IgD-negative memory B cell (primary cell): ENCODE data around the gene F10. TPM values are rescaled to one million over a fixed set of nuclear protein-coding genes. Genes with fewer than 3 reads are reported as not detected.
"Not testable (repeated sequence)": the region's sequence is repeated elsewhere in the genome, so short reads cannot be mapped to it uniquely, and the experiment has no call there.

Source experiments
- H3K27ac Mint-ChIP-seq, 3 donors: one replicate each; pipeline ENCODE4 v1.8.0; 2020 to 2022; ENCODE audit warnings: mild to moderate bottlenecking in 3 of 3, mixed read lengths in 3 of 3, moderate library complexity in 1 of 3
- H3K27me3 Mint-ChIP-seq: one replicate; pipeline ENCODE4 v1.8.0; 2021; ENCODE audit warnings: mixed read lengths
- H3K36me3 Mint-ChIP-seq: one replicate; pipeline ENCODE4 v1.8.0; 2020; ENCODE audit warnings: mild to moderate bottlenecking, mixed read lengths
- H3K4me1 Mint-ChIP-seq, 3 donors: one replicate each; pipeline ENCODE4 v1.8.0; 2020 to 2022; ENCODE audit warnings: mixed read lengths in 3 of 3, mild to moderate bottlenecking in 1 of 3
- H3K4me3 Mint-ChIP-seq, 4 donors: one replicate each; pipeline ENCODE4 v1.8.0; 2020 to 2022; ENCODE audit warnings: mild to moderate bottlenecking in 4 of 4, mixed read lengths in 4 of 4, moderate library complexity in 3 of 4
- H3K9me3 Mint-ChIP-seq, 3 donors: one replicate each; pipeline ENCODE4 v1.8.0; 2020 to 2021; ENCODE audit warnings: mixed read lengths in 3 of 3, mild to moderate bottlenecking in 1 of 3
- polyA plus RNA-seq: library from polyadenylated mRNA; unstranded; fragments of 300-500 nt; fragmentation: Illumina TruSeq; gene quantifications from one replicate; pipeline ENCODE4 v1.2.3, GENCODE V29; 2021

Gene F10
- polyA plus RNA-seq, 1 donor from 2014 or later, result not detected

GRCh38 chr13:113105921-113106452 is 16.6 kb upstream of the F10 start:
- H3K4me3 Mint-ChIP-seq, result no peak overlapping the region
- no peak overlapping the region for H3K27ac Mint-ChIP-seq
- H3K36me3 Mint-ChIP-seq, result no peaks in the 10 kb centered on the region
- peaks cover 11% of the 10 kb centered on the region for H3K27me3 Mint-ChIP-seq
- no peaks in the 10 kb centered on the region for H3K4me1 Mint-ChIP-seq
- no peaks in the 10 kb centered on the region for H3K9me3 Mint-ChIP-seq

GRCh38 chr13:113106711-113107351 is 15.8 kb upstream of the F10 start:
- H3K27ac Mint-ChIP-seq, result no peak overlapping the region
- H3K4me3 Mint-ChIP-seq, result no peak overlapping the region
- H3K27me3 Mint-ChIP-seq, result peaks cover 11% of the 10 kb centered on the region
- H3K36me3 Mint-ChIP-seq, result no peaks in the 10 kb centered on the region
- no peaks in the 10 kb centered on the region for H3K9me3 Mint-ChIP-seq
- H3K4me1 Mint-ChIP-seq, result no peaks in the 10 kb centered on the region

GRCh38 chr13:113108521-113108920 is 14.1 kb upstream of the F10 start:
- not testable (repeated sequence) for H3K27ac Mint-ChIP-seq, H3K4me3 Mint-ChIP-seq, H3K4me1 Mint-ChIP-seq, H3K36me3 Mint-ChIP-seq, H3K9me3 Mint-ChIP-seq
- H3K27me3 Mint-ChIP-seq, result peaks cover 11% of the 10 kb centered on the region

- peak overlapping the region in 1 of 4 donors; percentile 27 for H3K4me3 Mint-ChIP-seq
- peaks cover 9% of the 10 kb centered on the region for H3K27me3 Mint-ChIP-seq
- no peaks in the 10 kb centered on the region for H3K9me3 Mint-ChIP-seq
- H3K4me1 Mint-ChIP-seq, result no peaks in the 10 kb centered on the region
- no peaks in the 10 kb centered on the region for H3K36me3 Mint-ChIP-seq
- no peak overlapping the region for H3K27ac Mint-ChIP-seq
Measured at GRCh38 chr13:113109151-113110047, 13.2 kb upstream of the F10 start.

DNA sequence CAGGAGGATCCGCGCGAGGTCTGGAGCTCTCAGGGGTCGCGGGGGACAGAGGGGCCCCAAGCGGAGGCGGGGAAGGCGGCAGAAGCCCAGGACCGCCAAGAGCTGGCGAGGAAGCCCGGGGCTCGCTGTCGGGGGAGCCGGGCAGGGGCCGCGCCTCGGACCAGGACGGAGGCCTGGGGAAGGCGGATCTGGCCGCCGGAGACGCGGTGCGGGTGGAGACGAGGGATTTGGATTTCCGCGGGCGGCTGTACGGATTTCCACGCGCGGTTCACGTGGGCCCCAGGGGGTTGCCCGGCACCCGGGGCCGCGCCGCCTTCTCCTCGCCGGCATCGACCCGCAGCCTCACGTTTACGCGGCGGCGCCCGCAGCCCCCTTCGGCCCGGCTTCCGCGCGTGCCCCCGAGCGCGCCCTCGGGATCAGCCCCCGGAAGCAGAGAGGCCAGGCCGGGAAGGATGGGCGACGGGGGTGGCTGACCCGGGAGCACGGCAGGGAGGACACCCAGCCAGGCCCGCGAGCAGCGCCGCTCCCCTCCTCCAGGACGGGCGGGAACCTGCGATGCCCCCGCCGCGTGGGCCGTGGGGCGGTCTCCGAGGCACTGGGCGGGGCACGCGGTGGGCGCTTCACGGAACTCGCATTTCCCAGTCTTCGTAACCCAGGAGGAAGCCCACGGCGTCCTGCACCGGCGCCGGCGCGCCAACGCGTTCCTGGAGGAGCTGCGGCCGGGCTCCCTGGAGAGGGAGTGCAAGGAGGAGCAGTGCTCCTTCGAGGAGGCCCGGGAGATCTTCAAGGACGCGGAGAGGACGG is 12.3 kb upstream of the F10 start:
- H3K27ac Mint-ChIP-seq, result no peak overlapping the region
- H3K4me3 Mint-ChIP-seq, result no peak overlapping the region
- H3K4me1 Mint-ChIP-seq, result no peaks in the 10 kb centered on the region
- H3K27me3 Mint-ChIP-seq, result peaks cover 7% of the 10 kb centered on the region
- no peaks in the 10 kb centered on the region for H3K9me3 Mint-ChIP-seq
- H3K36me3 Mint-ChIP-seq, result no peaks in the 10 kb centered on the region

DNA sequence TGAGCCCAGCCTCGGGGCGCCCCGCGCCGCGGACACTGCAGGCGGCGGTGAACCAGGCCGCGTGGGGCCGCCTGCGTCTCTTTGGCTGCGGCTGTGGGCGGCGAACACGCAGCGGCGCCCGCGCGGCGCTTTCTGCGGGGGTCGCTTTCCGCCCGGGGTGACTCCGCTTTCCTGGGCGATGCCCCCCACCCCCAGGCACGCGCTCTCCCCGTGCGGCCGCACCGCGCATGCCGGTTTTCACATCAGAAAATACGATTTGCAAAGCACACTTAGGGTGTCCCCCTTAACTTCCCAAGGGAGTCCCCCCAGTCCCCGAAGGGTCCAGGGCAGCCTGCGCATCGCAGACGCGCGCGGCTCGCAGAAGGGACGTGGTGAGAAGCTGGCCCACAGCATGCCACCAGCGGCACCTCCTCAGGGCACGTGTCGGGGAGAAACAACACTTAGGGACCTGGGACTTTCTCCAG is 11.7 kb upstream of the F10 start:
- H3K27me3 Mint-ChIP-seq, result peaks cover 3% of the 10 kb centered on the region

GRCh38 chr13:113111821-113112220 is 10.8 kb upstream of the F10 start:
- H3K27me3 Mint-ChIP-seq, H3K9me3 Mint-ChIP-seq, H3K36me3 Mint-ChIP-seq, H3K4me1 Mint-ChIP-seq, H3K27ac Mint-ChIP-seq, H3K4me3 Mint-ChIP-seq: not testable (repeated sequence)

More for the DNA sequence above, 11.7 kb upstream of the F10 start:
- no peak overlapping the region for H3K27ac Mint-ChIP-seq
- no peaks in the 10 kb centered on the region for H3K9me3 Mint-ChIP-seq
- no peaks in the 10 kb centered on the region for H3K4me1 Mint-ChIP-seq
- H3K4me3 Mint-ChIP-seq, result no peak overlapping the region
- H3K36me3 Mint-ChIP-seq, result no peaks in the 10 kb centered on the region

- not testable (repeated sequence) for H3K27me3 Mint-ChIP-seq, H3K4me1 Mint-ChIP-seq, H3K9me3 Mint-ChIP-seq, H3K36me3 Mint-ChIP-seq, H3K4me3 Mint-ChIP-seq, H3K27ac Mint-ChIP-seq
Measured at GRCh38 chr13:113112475-113112874, 10.1 kb upstream of the F10 start.

DNA sequence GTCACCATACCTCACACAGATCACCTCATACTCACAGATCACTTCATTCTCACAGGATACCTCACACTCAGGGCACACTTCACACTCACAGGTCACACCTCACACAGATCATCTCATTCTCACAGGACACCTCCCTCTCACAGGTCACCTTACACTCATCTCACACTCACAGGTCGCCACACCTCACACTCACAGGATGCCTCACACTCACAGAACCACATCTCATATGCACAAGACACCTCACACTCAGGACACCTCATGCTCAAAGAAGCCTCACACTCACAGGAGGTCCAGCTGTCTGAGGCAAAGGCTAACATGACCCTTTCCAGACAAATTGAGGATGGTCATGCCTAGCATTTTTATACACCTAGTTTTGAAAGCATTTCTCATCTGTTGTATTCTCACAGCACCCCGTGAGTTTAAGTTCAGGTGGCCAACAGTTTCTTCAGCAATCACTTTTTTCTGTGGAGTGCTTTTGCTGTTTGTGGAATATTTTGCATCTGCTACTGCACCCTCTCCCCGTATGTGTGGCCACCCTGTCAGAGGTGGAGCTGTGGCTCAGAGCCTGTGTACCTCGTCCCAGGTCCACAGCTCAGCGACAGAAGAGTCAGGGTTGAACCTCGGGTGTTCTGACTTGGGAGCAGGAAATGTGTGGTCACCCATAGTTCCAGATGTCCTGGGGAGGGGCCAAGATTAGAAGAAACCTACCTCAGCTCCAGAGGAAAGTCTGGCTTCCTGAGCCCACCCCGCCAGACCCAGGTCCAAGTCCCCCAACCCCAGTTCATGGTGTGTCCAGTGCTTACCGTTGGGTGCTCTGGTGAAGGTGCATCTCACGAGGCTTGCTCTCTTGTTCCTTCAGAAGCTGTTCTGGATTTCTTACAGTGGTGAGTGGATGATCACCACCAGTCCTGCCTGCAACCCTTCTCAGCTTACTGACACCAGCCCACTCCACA is 9.4 kb upstream of the F10 start:
- Mint-ChIP-seq H3K9me3 (no peaks in the 10 kb centered on the region), H3K27ac (no peak overlapping the region), H3K4me3 (no peak overlapping the region), H3K27me3 (peaks cover 3% of the 10 kb centered on the region), H3K36me3 (no peaks in the 10 kb centered on the region), H3K4me1 (no peaks in the 10 kb centered on the region)

DNA sequence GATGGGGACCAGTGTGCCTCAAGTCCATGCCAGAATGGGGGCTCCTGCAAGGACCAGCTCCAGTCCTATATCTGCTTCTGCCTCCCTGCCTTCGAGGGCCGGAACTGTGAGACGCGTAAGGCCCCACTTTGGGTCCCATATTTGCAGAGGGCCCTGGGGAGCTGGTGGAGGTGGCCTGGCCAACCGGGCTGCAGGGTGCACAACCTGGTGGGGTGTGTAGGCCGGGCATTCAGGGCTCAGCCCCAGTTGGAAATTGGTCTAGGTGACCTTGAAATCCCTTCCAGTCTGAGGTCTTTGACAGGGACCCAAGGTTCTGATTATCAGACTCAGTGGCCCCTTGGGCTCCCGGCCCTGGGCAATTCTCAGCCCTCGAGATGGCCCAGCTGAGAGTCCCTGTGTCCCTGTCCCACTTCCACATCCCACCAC is 8.7 kb upstream of the F10 start:
- Mint-ChIP-seq H3K4me3 (no peak overlapping the region), H3K27ac (no peak overlapping the region), H3K36me3 (no peaks in the 10 kb centered on the region), H3K27me3 (peaks cover 3% of the 10 kb centered on the region), H3K9me3 (no peaks in the 10 kb centered on the region), H3K4me1 (no peaks in the 10 kb centered on the region)

DNA sequence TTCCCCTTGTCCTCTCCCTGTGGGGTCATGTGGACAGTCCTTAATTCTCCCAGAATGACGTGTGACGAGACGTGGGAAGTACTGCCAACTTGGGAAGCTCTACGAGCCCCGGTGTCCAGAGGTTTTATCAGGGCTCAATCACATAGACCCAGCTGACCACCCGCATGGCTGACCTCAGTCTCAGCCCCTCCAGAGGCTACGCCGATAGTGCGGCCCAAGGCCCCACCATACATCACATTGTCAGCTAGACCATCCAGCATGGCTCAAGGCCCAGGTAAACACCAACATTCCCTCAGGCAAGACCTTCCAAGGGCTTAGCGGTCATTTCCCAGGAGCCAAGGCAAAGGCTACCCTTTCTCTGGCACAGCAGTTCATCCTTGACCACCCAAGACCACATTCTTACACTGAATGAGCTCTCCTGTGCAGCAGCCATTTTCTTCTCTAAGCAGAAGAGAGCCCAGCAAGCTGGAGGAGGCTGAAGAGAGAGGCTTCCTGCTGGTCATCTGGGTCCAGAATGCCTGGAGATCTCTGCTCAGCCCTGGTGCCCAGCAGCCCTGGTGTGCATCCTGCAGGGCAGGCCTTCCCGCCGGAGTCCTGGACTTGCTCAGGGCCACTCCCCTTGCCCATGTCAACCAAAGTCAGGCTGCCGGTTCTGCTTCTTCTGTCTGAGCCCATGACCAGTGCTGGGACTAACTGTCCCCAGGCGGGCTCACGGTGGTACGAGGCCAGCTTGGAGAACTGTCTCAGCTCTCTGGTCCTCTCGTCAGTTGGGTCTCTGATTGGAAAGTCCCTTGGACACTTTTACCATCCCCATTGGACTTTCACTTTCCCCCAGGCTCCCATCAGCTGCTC is 7.9 kb upstream of the F10 start:
- H3K27ac Mint-ChIP-seq, result no peak overlapping the region

GRCh38 chr13:113115363-113116205 is 7.0 kb upstream of the F10 start:
- no peak overlapping the region for H3K27ac Mint-ChIP-seq
- H3K4me3 Mint-ChIP-seq, result no peak overlapping the region
- H3K9me3 Mint-ChIP-seq, result no peaks in the 10 kb centered on the region
- no peaks in the 10 kb centered on the region for H3K36me3 Mint-ChIP-seq
- H3K27me3 Mint-ChIP-seq, result no peaks in the 10 kb centered on the region
- H3K4me1 Mint-ChIP-seq, result no peaks in the 10 kb centered on the region

More for the DNA sequence above, 7.9 kb upstream of the F10 start:
- Mint-ChIP-seq H3K27me3 (no peaks in the 10 kb centered on the region), H3K4me1 (no peaks in the 10 kb centered on the region), H3K9me3 (no peaks in the 10 kb centered on the region), H3K4me3 (no peak overlapping the region), H3K36me3 (no peaks in the 10 kb centered on the region)
